DMS153 (cell line): ENCODE measurements around the gene CEP85.
"Not testable (repeated sequence)": the region's sequence is repeated elsewhere in the genome, so short reads cannot be mapped to it uniquely, and the experiment has no call there.

Experiments used
- DNase-seq: peaks from one replicate; lab custom pipeline; 2025; lab: John Stamatoyannopoulos, UW

The CEP85 gene

DNA sequence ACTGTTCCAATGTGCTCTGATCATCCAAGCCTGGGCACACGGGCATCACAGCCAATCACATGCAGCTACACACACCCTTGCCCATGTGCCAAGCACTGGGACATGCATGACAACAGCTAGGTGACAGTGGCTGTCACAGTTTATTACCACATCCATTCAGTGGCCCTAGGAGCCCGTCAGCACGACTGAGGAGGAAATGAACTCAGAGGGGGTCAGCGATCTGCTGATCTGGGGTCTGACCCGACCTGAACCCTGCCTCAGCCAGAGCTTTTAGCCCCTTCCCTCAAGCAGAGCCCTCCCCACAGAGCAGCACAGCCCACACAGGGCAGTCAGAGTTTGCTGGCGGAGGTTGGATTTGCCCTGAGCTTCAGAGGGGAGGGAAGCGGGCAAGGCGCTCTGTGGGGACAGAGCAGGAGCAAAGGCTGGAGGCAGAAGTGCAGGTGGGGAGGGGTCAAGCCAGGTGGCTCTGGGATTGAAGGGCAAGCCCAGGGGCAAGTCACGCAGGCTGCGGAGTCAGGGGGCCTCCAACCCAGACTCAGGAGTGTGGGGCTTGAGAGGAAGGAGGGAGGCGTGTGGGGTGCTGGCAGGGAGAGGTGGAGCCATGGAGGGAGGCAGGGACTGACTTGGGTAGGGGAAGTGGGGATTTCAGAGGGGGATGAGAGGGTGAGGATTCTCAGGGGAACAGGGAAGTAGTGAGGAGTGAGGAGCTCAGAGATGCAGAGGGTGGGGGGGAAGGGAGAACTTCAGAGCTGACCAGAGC lies 56.3 kb downstream of the CEP85 start:
- no peak for DNase-seq

DNA sequence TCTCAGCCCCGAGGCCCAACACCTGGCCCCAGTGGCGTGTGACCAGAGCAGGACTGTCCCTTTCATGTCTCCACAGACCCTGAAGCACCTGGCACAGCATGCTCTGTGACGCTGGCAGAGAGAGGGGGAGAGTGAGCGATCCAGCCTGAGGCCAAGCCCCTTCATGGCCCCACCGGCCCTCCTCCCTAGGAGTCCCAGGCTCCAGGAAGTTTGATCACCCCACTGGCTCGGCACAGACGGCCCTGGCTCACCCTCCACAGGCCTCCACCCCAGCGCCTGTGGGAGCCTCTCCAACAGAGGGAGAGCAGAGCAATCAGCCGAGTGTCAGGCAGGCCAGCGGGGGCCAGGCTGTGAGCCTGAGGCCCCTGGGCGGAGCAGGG lies 56.9 kb downstream of the CEP85 start:
- DNase-seq: no peak

DNA sequence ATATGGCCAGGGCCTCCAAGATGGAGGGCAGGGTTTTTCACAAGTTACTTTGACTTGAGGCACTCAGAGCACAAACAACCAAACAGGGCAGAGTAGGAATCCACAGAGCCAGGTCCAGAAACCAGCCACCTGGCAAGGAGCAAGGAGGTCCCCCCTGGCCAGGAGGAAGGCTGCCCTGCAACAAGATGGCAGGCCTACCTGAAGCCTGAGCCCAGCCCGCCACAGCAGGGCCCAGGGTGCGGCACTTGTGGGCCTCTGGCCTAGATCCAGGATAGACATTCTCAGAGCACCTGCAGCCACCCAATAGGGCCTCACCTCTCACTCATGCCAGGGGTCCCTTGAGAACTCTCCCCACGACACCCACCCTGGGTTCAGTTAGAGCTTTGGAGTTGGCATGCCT lies 57.4 kb downstream of the CEP85 start:
- DNase-seq: no peak

DNA sequence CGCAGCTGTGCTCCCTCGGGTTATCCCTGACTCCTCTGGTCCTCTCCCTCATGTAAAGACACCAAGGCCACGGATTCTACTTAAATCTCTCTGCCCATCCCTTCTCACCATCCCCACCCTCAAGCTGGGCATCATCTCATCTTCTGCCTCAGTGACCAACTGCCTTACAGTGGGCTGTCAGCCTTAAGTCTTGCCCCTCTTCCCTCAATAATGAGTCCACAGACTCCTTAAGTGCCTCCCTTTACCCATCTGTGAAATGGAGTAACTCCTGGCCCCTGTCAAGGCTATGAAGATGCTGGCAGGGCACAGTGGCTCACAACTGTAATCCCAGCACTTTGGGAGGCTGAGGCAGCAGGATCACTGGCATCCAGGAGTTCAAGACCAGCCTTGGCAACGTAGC lies 57.9 kb downstream of the CEP85 start:
- DNase-seq: no peak

DNA sequence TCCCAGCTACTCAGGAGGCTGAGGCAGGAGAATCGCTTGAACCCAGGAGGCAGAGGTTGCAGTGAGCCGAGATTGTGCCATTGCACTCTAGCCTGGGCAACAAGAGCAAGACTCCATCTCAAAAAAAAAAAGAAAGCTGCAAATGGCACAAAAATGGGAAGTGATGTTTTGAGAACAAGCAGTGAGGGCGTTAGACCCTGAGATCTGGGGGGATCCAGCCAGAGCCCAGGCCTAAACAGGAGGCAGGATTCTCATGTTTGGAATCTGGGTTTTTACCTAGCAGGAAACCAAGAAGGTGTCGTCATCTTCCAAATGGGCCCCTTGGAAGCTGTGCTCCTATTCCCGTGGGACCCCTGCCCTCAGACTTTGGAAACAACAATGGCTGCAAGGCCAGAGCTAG lies 58.7 kb downstream of the CEP85 start:
- DNase-seq: not testable (repeated sequence)

DNA sequence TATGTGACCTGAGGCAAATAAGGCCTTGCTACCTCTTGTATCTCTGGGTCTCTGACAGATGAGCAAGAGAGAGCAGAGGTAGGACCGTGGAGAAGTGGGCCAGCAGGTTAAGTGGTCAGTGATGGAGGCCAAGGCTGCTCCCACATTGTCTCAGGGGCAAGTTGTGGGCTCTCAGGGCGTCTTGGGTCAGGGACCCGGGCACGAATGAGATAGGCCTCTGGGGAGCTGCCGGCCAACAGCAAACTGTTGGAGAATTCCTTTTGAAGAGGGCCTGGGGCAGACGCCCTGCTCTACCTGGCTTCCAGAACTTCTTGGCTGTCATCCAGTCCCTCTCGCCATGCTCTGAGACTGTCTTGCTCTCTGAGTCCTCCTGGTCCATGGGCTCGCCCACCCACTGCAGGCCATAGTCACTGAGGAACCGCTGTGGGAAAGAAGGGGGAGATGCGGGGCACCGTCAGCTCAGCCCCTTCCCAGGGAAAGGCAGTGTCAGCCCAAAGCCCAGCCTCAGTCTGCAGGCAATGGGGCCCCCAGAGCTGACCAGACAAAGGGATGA lies 60.0 kb downstream of the CEP85 start:
- DNase-seq: no peak

DNA sequence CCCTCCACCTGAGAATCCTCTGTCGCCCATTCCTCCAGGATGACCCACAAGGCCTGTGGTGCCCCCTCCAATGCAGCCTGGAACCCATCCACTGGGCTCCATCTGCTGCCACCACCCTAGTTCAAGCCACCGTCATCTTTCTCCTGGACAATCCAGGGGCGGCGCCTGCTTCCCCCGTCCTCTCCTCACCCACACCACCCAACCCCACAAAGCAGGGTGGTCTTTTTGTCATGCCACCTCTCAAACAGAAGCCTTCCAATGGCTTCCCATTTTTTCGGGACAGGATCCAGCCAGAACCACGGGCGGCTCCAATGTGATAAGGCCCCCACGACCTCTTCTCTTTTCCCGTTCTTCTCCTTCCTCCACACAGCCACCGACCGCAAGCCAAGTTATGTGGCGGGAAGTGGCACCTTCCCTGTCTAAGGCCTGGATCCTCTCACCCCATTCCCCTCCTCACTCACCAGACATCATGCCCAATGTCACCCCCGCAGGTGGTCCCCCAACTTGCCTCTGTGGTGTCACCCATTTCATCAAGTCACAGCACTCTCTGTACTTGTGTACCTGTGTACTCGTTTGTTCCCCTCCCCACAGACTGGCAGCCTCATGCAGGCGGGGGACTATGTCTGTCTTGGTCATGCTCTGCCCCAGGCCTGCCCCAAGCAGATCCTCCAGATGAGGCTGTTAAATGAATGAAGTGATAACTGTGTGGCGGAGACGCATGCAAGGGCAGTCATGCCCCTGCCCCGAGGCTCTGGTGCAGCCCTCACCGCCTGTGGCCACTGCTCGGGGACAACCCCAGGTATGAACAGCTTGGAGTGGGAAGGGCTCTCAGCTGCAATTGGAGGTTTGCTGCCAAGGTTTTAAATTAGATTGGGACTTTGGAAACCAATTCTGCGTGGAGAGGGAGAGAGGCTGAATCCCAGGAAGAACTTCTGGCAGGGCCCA lies 61.5 kb downstream of the CEP85 start:
- DNase-seq: no peak

DNA sequence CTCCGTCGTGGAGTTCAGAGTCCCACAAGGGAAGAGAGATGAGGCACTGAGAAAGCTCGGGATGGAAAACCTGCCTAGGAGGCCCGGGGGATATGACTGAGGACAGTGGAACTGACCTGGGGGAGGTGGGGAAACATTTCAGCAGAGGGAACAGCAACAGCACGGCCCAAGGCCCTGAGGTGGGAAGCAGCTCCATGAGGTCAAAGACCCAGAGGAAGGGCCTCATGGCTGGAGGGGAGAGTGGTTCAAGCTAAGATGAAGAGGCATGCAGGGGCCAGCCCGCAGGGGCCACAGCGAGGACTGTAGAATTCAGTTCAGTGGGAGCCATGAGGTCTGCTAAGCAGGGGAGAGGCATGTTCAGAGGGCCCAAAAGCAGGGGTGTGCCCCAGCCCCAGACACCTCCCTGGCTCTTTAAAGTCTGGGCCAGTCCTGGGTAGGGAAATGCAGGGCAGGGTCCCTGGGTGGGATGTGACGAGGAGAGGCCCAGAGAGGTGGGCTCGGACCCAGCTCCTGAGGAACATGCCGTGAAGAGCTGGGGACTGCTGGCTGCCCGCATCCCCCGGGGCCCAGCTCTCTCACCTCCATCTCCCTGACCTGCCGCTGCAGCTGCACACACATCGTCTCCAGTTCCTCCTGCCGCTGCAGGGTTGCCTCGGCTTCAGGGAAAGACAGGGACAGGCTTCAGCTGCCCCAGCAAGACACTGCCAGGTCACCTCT lies 62.5 kb downstream of the CEP85 start:
- DNase-seq: no peak

DNA sequence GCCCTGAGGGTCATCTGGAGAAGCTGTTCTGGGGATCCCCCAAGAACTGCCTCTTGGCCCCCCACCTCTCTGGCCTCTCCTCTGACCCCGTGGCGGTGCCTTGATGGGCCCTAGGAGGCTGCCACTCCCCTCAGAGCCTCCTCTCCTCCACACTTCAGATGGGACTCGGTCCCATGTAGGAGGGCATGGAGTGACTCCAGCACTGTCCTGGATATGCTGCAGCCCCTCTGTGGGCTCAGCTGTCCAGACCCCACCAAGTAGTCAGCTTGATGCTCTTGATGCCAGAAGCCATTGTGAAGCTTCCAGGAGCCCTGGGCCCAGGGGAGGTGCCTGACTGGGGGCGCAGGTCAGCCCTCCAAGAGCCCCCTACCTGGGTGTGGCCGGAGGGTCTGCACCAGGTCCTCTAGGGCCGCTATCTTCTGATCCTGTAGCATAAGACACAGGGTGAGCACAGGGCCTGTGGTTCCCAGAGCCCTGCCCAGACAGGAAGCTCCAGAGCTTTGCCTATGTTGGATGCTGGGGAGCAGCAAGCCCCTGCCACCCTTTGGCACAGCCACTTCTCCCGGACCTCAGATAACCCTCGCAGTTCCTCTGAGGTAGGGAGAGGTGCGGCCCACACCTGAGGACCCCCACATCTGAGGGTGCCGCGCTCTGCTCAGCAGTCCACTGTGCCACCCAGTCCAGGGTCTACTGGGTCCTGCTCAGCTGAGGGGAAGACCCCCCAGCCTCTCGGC lies 63.2 kb downstream of the CEP85 start:
- DNase-seq: no peak

DNA sequence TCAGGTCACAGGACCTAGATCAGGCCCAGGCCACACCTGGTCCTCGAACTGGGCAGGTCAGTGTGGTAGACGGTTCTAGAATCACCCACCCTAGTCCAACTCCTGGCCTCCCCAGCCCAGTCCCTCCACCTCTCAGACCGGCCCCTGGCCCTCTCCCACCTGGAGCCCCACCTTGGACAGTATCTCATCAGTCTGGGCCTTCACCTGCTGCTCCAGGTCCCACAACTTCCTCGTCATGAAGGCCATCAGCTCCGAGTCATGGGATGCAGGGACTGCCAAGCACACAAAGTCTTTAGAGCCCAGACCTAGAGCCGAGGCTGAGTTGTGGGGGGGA lies 63.8 kb downstream of the CEP85 start:
- DNase-seq: no peak

DNA sequence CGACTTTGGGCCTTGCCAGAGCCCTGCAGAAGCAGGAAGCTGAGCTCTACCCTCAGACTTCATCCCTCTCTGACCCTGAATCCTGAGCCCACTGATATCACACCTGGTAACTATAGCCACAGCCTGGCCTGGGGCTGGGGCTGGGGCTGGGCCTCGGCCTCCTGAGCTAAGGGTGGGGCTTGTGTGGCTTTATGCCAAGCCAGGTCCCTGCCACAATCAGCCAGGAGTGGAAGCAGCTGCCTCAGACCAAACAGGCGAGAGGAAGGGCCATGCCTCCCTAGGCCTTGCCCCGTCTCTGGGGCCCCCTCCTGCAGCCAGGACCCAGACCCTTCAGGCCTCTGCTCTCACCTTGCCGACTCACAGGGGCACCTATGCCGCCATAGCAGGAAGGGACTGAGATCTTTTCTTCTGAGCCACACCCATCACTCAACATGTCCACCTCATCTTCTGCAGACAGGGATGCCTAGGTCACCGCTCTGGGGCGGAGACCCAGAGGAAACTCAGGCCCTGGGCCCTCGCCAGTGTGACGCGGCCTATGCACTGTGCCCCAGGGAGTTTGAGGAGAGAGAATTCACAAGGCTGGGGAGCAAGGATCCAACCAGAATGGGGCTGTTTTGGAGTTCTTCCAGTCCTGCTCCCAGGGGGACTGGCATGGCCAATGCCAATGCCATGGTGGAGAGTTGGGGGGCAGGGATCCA lies 66.7 kb downstream of the CEP85 start:
- no peak for DNase-seq

DNA sequence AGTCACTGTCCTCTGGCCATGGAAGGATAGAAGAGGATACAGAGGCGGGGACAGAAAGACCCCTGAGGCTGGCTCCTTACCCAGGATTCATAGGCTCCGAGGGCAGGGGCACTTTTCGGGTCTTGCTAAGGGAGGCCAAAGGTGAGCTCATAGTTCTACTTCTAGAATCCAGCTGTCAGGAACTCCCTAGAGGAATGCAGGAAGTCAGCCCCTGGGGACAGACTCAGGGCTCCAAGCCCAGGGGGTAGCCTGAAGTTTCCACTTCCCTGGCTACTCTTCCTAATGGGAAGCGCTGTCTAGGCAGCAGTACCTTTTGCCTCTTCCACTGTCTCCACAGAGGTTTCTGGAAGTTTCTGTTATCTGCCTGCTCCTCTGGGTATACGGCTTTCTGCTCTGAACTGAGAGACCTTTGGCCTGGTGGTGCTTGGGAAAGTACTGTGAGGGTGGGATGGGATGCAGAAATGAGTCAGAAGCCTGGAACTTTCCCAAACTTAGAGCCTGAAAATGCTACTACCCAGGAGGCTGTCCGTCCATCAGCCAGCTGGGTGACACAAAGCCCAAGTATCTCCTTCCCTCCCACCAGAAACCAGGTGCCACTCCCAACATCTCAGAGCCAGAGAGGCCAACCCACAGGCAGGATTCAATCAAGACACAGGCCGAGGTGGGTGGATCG lies 68.9 kb downstream of the CEP85 start:
- no peak for DNase-seq

DNA sequence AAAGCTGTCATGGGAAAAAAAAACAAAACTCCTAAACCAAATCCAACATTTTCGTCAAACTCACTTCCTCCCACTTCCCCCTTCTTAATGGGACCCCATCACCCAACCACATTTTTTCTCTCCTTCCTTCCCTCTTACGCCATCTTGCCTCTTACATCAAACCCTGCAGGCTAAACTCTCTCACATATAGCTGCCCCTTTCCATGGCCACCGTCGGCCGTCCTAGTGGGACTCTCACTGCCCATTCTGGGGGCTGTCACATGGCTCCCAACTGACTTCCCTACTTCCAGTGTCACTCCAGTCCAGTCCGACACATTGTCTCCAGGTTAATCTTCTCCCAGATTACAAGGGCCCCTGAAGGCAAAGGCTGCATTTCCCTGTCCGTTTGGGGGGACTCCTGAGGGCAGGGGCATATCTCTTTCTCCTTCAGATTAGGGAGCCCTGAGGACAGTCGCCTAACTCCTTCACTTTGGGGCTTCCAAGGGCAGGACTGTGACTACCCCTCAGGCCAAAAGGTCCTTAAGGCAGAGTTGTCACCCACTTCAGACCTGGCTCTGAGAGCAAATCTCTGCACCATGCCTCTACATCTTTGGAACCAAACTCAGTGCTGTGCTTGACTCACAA lies 71.8 kb downstream of the CEP85 start:
- DNase-seq: no peak

DNA sequence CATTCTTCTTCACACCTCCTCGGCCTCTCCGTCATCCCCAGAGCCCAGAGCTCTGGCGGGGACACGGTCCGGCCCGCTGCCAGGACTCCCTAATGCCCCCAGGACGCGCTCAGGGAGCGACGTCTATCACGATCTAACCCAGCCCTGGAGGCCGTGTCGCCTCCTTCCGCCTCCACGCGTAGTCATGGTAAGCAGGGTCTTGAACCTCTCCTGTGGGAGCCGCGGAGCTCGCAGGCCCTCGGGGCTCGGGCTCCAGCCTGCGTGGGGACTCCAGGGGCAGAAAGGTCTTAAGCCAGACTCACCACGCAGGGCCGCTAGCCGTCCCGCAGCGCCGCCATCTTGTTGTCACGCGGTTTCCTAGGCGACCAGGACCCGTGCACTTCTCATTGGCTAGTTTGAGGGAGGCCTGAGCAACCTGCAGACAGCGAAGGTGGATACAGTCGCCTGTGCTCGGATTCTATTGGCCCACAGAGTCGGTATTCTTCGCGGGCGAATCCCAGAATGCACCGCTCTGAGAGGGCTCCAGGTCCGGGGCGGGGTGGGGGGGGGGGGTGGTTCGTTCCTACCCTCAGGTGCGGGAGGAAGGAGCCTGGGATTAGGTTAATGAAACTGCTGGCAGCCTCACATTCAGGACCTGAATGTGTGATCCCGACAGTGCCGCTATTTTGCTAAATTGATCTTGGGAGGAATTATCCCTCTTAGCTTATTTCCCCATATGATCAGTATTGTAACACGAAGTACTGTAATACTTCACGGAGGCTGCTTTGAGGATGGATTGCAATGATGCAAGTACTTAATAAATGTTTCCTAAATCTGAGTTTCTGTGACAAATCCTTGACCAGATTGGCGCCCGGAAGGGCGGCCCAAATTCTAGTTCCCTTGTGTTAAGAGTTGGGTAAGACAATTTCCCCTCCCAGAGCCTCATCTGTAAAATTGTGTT lies 72.6 kb downstream of the CEP85 start, which contains the start of gene UBXN11:
Gene UBXN11, minus strand, starts transcription at position 347 of the 940 bp plus-strand sequence. CDS start 3,753 bp downstream, outside the sequence.
- DNase-seq: peak; percentile 99

DNA sequence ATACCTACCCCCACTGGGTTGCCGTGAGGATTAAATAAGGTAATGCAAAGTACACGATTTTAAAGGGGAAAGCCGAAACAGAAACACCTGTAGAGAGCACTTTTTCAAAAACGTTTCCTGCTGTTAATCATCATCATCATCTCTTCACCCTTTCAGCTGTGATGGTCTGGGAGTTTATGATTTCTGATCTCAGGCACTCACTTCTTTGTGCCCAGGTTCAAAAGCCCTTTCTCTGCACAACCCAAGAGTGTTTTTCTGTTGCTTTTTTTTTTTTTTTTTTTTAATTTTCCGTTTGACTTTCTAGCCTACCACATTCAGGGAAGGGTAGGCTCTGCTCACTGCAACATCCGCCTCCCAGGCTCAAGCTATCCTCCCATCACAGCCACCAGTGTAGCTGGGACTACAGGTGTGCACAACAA lies 73.4 kb downstream of the CEP85 start:
- no peak for DNase-seq

DNA sequence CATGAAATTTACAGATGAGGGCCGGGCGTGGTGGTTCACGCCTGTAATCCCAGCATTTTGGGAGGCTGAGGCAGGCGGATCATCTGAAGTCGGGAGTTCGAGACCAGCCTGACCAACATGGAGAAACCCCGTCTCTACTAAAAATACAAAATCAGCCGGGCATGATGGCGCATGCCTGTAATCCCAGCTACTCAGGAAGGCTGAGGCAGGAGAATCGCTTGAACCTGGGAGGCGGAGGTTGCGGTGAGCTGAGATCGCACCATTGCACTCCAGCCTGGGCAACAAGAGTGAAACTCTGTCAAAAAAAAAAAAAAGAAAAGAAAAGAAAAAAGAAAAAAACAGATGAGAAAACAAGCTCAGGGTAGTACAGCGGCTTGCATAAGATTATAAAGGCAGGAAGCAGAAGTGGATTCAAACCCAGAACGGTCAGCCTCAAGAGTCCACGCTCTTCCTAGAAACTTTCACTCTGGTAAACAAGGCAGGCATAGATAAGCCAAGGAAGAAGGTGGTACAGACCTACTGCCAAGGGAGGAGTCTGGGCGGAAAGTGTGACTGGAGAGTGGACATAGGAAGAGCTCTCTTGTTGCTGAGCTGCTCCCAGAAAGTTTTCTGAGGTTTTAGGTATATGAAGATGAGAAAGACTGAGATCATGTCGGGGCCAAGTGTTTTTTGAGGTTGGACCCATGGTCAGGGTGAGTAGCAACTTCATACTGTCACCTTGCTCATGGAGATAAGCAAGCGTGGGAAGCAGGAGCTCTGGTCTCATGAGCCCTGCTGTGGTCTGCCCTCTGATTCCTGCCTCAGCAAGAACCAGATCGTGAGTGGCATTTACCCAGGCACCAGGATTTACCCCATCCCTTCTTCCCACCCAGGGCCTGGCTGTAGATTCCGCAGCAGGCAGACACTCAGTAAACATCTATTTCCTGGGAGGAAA lies 74.2 kb downstream of the CEP85 start:
- not testable (repeated sequence) for DNase-seq

DNA sequence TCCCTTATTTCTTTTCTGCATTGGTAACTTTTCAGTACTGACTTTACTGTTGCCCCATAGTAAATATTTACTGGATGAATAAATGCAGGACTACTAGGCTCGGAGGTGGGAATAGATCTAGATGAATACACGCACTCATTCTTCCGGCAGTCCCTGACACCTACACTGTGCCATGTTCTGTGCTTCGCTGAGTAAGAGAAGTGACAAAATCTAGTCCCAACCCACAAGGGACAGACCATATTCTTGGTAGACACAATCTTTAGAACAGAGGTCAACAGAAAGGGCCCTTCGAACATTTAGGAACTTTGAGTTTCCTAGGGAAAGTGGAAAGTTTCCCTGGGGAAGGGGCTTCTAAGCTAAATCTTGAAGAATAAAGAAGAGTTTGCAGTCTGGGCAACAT lies 80.5 kb downstream of the CEP85 start:
- DNase-seq: no peak
